ENCODE measurements around the gene CUL4A. TPM values are rescaled to one million over a fixed set of nuclear protein-coding genes. Genes with fewer than 3 reads are reported as not detected.

Gene CUL4A
- total and polyA plus RNA-seq, 9 of the 15 experiments (the other 6 are each of a cell fraction or from before 2014, with no cell fraction given): 21.1 to 92.0 (median 63.2) TPM

DNA sequence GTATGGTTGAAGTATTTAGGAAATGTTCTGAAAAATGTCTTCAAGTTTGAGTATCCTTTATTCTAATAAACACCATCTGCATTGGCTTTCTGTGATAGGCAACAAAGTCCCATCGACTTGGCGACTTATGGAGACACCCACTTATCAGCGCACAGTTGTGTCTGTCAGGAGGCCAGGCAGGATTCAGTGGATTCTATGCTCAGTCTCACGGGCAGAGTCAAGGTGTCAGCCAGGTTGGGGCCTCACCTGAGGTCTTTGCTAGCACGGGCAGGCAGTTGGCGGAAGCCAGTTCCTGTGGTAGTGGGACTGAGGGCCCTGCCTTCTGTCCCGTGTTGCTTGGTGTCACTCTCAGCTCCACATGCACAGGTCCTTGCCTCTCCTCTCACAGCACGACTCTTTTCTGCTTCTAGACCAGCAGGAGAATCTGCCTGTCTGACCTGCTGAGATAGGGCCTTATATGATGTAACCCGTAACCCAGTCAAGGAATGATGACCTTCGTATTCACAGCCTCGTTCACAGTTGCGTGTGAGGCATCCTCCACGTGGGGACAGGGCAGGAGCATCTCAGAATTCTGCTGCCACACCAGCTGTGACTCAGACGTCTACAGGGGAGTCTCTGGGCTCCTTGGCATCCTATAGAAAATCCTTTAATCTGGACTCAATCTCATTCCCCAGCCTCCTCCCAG lies 10.0 kb downstream of the CUL4A start (continued):
- no peak for TF ChIP-seq PRMT5 (CRISPR knock-in tag; IDR thresholded peaks at IDR 0.05)
- TF ChIP-seq LEF1 (IDR thresholded peaks at IDR 0.05): no peak
- TF ChIP-seq RB1 (IDR thresholded peaks at IDR 0.05; ENCODE audit: low read depth): no peak
- TF ChIP-seq SAFB (IDR thresholded peaks at IDR 0.05; ENCODE audit: borderline replicate concordance, low read depth, low read length): no peak
- peak; percentile 52; the same call in 1 of the 2 replicates for TF ChIP-seq ATF7 (IDR thresholded peaks at IDR 0.05)
- peak; percentile 51 for TF ChIP-seq CXXC5 (CRISPR knock-in tag; IDR thresholded peaks at IDR 0.05)
- no peak for TF ChIP-seq ZNF324 (CRISPR knock-in tag; IDR thresholded peaks at IDR 0.05)
- TF ChIP-seq SMAD4 (CRISPR knock-in tag; conservative IDR thresholded peaks at IDR 0.05): peak; percentile 39; the same call in 1 of the 2 replicates
- 0 out of 2 replicates have a peak, but pooled peaks have one; percentile 24 for TF ChIP-seq POLR2G (IDR thresholded peaks at IDR 0.05; ENCODE audit: low read depth, low read length)
- no peak for TF ChIP-seq CSDE1 (IDR thresholded peaks at IDR 0.05)
- TF ChIP-seq RCOR1 (IDR thresholded peaks at IDR 0.05; ENCODE audit: borderline replicate concordance in 1 of 2, low read depth in 2 of 2, low read length in 2 of 2): peak in 1 of 2 experiments; percentile 72; a peak in 1 of 4 replicates
- TF ChIP-seq OTX1 (CRISPR knock-in tag; IDR thresholded peaks at IDR 0.05): no peak
- TF ChIP-seq ZEB2 (IDR thresholded peaks at IDR 0.05): peak; percentile 13; the same call in 1 of the 2 replicates
- peak; percentile 13 for TF ChIP-seq MEIS2 (IDR thresholded peaks at IDR 0.05; ENCODE audit: partially characterized antibody)
- TF ChIP-seq, protein P1, sequence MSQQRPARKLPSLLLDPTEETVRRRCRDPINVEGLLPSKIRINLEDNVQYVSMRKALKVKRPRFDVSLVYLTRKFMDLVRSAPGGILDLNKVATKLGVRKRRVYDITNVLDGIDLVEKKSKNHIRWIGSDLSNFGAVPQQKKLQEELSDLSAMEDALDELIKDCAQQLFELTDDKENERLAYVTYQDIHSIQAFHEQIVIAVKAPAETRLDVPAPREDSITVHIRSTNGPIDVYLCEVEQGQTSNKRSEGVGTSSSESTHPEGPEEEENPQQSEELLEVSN (IDR thresholded peaks at IDR 0.05; ENCODE audit: borderline replicate concordance in 1 of 2, extremely low read depth in 1 of 2, insufficient read depth in 1 of 2, insufficient read length in 1 of 2, low read depth in 1 of 2, low read length in 1 of 2, poor library complexity in 1 of 2, severe bottlenecking in 1 of 2): peak; percentile 14 to 39
- TF ChIP-seq TBP (optimal IDR thresholded peaks at IDR 0.05; ENCODE audit: low read depth, low read length): no peak
- peak; percentile 49; the same call in 1 of the 2 replicates for TF ChIP-seq ESRRA (IDR thresholded peaks at IDR 0.05; ENCODE audit: borderline replicate concordance, low read depth)
- TF ChIP-seq ZNF354B (CRISPR knock-in tag; IDR thresholded peaks at IDR 0.05): no peak
- TF ChIP-seq CC2D1A (IDR thresholded peaks at IDR 0.05): no peak
- no peak for TF ChIP-seq ZBTB8A (IDR thresholded peaks at IDR 0.05; ENCODE audit: partially characterized antibody)
- TF ChIP-seq, protein P2, sequence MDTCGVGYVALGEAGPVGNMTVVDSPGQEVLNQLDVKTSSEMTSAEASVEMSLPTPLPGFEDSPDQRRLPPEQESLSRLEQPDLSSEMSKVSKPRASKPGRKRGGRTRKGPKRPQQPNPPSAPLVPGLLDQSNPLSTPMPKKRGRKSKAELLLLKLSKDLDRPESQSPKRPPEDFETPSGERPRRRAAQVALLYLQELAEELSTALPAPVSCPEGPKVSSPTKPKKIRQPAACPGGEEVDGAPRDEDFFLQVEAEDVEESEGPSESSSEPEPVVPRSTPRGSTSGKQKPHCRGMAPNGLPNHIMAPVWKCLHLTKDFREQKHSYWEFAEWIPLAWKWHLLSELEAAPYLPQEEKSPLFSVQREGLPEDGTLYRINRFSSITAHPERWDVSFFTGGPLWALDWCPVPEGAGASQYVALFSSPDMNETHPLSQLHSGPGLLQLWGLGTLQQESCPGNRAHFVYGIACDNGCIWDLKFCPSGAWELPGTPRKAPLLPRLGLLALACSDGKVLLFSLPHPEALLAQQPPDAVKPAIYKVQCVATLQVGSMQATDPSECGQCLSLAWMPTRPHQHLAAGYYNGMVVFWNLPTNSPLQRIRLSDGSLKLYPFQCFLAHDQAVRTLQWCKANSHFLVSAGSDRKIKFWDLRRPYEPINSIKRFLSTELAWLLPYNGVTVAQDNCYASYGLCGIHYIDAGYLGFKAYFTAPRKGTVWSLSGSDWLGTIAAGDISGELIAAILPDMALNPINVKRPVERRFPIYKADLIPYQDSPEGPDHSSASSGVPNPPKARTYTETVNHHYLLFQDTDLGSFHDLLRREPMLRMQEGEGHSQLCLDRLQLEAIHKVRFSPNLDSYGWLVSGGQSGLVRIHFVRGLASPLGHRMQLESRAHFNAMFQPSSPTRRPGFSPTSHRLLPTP (IDR thresholded peaks at IDR 0.05; ENCODE audit: borderline replicate concordance, extremely low read depth, insufficient read length): no peak
- TF ChIP-seq ZNF224 (CRISPR knock-in tag; IDR thresholded peaks at IDR 0.05): no peak
- TF ChIP-seq, protein P3, sequence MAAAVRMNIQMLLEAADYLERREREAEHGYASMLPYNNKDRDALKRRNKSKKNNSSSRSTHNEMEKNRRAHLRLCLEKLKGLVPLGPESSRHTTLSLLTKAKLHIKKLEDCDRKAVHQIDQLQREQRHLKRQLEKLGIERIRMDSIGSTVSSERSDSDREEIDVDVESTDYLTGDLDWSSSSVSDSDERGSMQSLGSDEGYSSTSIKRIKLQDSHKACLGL (CRISPR knock-in tag; IDR thresholded peaks at IDR 0.05; ENCODE audit: borderline replicate concordance, poor library complexity, severe bottlenecking): no peak
- TF ChIP-seq GABPA (tag; conservative IDR thresholded peaks at IDR 0.05; ENCODE audit: low read depth): no peak
- TF ChIP-seq CEBPB (tag; IDR thresholded peaks at IDR 0.05): peak; percentile 43; the same call in 1 of the 2 replicates

All from K562 (cell line).